GM23248 (cell line): ENCODE data around the gene ITIH5. TPM values are rescaled to one million over a fixed set of nuclear protein-coding genes. Genes with fewer than 3 reads are reported as not detected.

Experiments
- DNase-seq: peaks from one replicate; pipeline ENCODE4 v3.0.0-alpha.2; 2015
- H2AFZ ChIP-seq: fragments of 200-600 bp; sonication (generic); 2 replicates; pipeline ENCODE4 v1.6.1; 2016; ENCODE audit warnings: antibody characterized with exemption
- H3F3A ChIP-seq: fragments of 200-600 bp; sonication (generic); 2 replicates; pipeline ENCODE4 v1.6.1; 2016; ENCODE audit warnings: mild to moderate bottlenecking, antibody characterized with exemption, mixed run types; ENCODE audit not compliant: insufficient read depth
- H3K27ac ChIP-seq: fragments of 200-600 bp; sonication (generic); 2 replicates; pipeline ENCODE4 v1.5.1; 2016; ENCODE audit warnings: mild to moderate bottlenecking
- H3K27me3 ChIP-seq: fragments of 200-600 bp; sonication (generic); replicated peaks from 2 replicates; pipeline ENCODE4 v1.6.1; 2016; ENCODE audit warnings: mild to moderate bottlenecking; ENCODE audit not compliant: insufficient read depth
- H3K36me3 ChIP-seq: fragments of 200-600 bp; sonication (generic); 2 replicates; pipeline ENCODE4 v1.6.1; 2016; ENCODE audit warnings: low read depth, mild to moderate bottlenecking
- H3K4me1 ChIP-seq: fragments of 200-600 bp; sonication (generic); 2 replicates; pipeline ENCODE4 v1.6.1; 2016; ENCODE audit warnings: mild to moderate bottlenecking; ENCODE audit not compliant: insufficient read depth
- H3K4me2 ChIP-seq: fragments of 200-600 bp; sonication (generic); one replicate; pipeline ENCODE4 v1.6.1; 2016; ENCODE audit warnings: mild to moderate bottlenecking; ENCODE audit not compliant: unreplicated experiment
- H3K4me3 ChIP-seq: fragments of 200-600 bp; sonication (generic); 2 replicates; pipeline ENCODE4 v1.5.1; 2016; ENCODE audit warnings: mild to moderate bottlenecking
- H3K79me2 ChIP-seq: fragments of 200-600 bp; sonication (generic); 2 replicates; pipeline ENCODE4 v1.6.1; 2016; ENCODE audit warnings: mild to moderate bottlenecking; ENCODE audit not compliant: insufficient read depth
- H3K9ac ChIP-seq: fragments of 200-600 bp; sonication (generic); 2 replicates; pipeline ENCODE4 v1.6.1; 2016; ENCODE audit warnings: mild to moderate bottlenecking
- H3K9me2 ChIP-seq: fragments of 200-600 bp; sonication (generic); 2 replicates; pipeline ENCODE4 v1.6.1; 2016; ENCODE audit warnings: mixed run types, mild to moderate bottlenecking, moderate library complexity; ENCODE audit not compliant: insufficient read depth
- H3K9me3 ChIP-seq: fragments of 200-600 bp; sonication (generic); one replicate; pipeline ENCODE4 v1.6.1; 2017; ENCODE audit warnings: low read depth
- H4K20me1 ChIP-seq: fragments of 200-600 bp; sonication (generic); 2 replicates; pipeline ENCODE4 v1.6.0; 2016; ENCODE audit not compliant: insufficient read depth
- EZH2 ChIP-seq: fragments of 200-600 bp; sonication (generic); IDR thresholded peaks from 2 replicates; pipeline ENCODE4 v1.6.1; 2018; ENCODE audit warnings: antibody characterized with exemption, mild to moderate bottlenecking; ENCODE audit not compliant: insufficient read depth, poor library complexity, severe bottlenecking
- EZH2phosphoT487 ChIP-seq: fragments of 200-600 bp; sonication (generic); IDR thresholded peaks from 2 replicates; pipeline ENCODE4 v1.6.1; 2018; ENCODE audit warnings: antibody characterized with exemption, moderate library complexity, mild to moderate bottlenecking, low read depth; ENCODE audit not compliant: insufficient read depth
- WGBS, 2 experiments: methylation state at CpG; one replicate each; pipeline ENCODE4 v1.1.6; 2015 to 2017; ENCODE audit warnings: low lambda C conversion rate in 2 of 2, low coverage in 1 of 2; ENCODE audit errors: missing lambda C conversion rate in 2 of 2; 5-methylcytosine and 5-hydroxymethylcytosine counted together
- in situ Hi-C: fragments of 300-500 bp; cut with MboI; formaldehyde crosslinking; loops from 2 replicates; pipeline ENCODE4 v1.15.0; 2020
- polyA plus RNA-seq: library from polyadenylated mRNA; unstranded; fragments of >200 nt; fragmentation: Nextera tagmentation; extraction: Ambion mirVana; gene quantifications from 2 replicates; pipeline ENCODE4 v1.2.1, GENCODE V29; 2016
- total RNA-seq: library from RNA; depleted of rRNA; stranded (reverse); fragments of >200 nt; shearing (Covaris generic); gene quantifications from 2 replicates; pipeline ENCODE4 v1.2.3, GENCODE V29; 2014

Gene ITIH5
- total and polyA plus RNA-seq, 2 experiments from 2014 or later = not detected

DNA sequence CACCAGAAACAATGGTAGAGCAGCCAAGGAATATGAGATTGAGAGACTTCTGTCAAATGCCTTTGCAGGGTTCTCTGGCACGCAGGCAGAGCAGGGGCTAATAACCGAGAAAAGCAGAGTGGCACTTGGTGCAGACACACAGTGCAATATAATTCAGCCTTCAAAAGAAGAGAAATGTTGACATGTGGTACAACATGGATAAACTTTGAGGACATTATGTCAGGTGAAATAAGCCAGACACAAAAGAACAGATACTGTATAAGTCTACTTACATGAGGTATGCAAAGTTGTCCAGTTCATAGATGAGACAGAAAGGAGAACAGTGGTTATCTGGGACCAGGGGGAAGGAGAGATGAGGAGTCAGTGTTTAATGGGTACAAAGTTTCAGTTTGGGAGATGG, 41.8 kb downstream of the ITIH5 start:
- no peak overlapping the region for H3K9ac ChIP-seq
- WGBS, 2 experiments = 60 to 83% methylated on average over 2 of the region's 2 CpGs
- no peaks in the 10 kb centered on the region for H4K20me1 ChIP-seq
- no peaks in the 10 kb centered on the region for H3K36me3 ChIP-seq
- H3K27me3 ChIP-seq = no peaks in the 10 kb centered on the region; the same call in 1 of the 2 replicates
- DNase-seq = no peak
- 0 out of 2 replicates have a peak, but pooled peaks cover 3% of the 10 kb centered on the region for H3K4me1 ChIP-seq
- no peak overlapping the region for H3K4me2 ChIP-seq
- H3K9me2 ChIP-seq = no peaks in the 10 kb centered on the region
- H3K4me3 ChIP-seq = no peak overlapping the region
- in situ Hi-C loops = no loop called here
- H2AFZ ChIP-seq = no peak overlapping the region
- TF ChIP-seq EZH2 (no peak), EZH2phosphoT487 (no peak)
- no peaks in the 10 kb centered on the region for H3K79me2 ChIP-seq
- peaks cover 16% of the 10 kb centered on the region for H3F3A ChIP-seq
- no peak overlapping the region for H3K27ac ChIP-seq
- H3K9me3 ChIP-seq = no peaks in the 10 kb centered on the region

DNA sequence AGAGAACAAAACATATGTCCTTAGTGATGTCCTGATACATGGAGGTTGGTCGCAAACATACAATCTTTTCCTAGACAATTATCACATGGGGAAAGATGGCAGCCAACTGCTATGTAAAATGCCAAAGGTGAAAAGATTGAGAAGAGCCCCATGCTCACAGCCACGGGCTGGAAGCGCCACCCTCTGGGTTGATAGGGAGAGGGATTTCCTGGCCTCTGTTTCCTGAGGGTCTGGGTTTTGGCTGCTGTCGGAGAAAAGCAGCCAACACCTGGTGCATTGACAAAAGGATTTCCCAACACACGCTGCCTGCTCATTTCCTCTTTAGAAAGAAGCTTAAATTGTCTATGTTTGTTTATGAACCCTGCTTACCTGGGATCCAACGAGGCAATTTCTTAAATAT, 43.8 kb downstream of the ITIH5 start:
- no peak overlapping the region for H3K9ac ChIP-seq
- no peaks in the 10 kb centered on the region for H3K9me3 ChIP-seq
- DNase-seq = no peak
- no peaks in the 10 kb centered on the region for H3K79me2 ChIP-seq
- H3F3A ChIP-seq = no peaks in the 10 kb centered on the region
- H3K36me3 ChIP-seq = no peaks in the 10 kb centered on the region
- WGBS, 2 experiments = 47 to 55% methylated on average over 6 of the region's 6 CpGs
- H3K9me2 ChIP-seq = no peaks in the 10 kb centered on the region
- no peak overlapping the region for H3K27ac ChIP-seq
- H3K27me3 ChIP-seq = no peaks in the 10 kb centered on the region; the same call in 1 of the 2 replicates
- 0 out of 2 replicates have a peak, but pooled peaks cover 3% of the 10 kb centered on the region for H3K4me1 ChIP-seq
- no peak overlapping the region for H3K4me3 ChIP-seq
- H3K4me2 ChIP-seq = no peak overlapping the region
- in situ Hi-C loops = no loop called here
- H2AFZ ChIP-seq = no peak overlapping the region
- no peaks in the 10 kb centered on the region for H4K20me1 ChIP-seq
- TF ChIP-seq EZH2phosphoT487 (no peak), EZH2 (no peak)

DNA sequence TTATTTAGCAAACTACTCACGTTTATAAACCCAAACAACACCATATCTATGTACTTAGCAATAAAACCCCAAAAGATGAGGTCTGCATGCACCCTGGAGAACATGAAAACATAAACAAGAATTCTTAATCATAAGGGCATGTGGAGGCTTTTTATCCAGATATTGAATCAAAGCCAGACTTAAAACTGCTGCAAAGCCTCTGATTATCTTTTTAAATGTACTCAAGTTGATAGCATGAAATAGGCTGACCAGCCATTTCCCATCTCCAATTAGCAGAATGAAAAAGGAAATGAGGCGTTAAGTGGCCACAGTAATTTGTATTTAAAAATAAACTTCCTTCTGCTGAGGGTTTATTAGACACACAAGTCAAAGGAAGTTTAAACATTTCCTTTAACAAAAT, 48.3 kb downstream of the ITIH5 start:
- no peak overlapping the region for H3K4me3 ChIP-seq
- no peaks in the 10 kb centered on the region for H4K20me1 ChIP-seq
- no peaks in the 10 kb centered on the region for H3K79me2 ChIP-seq
- in situ Hi-C loops = no loop called here
- TF ChIP-seq EZH2phosphoT487 = no peak
- TF ChIP-seq EZH2 = no peak
- H3F3A ChIP-seq = no peaks in the 10 kb centered on the region
- no peak overlapping the region for H3K27ac ChIP-seq
- no peak for DNase-seq
- H3K4me1 ChIP-seq = no peaks in the 10 kb centered on the region
- H3K9me2 ChIP-seq = no peaks in the 10 kb centered on the region
- no peak overlapping the region for H3K9ac ChIP-seq
- no peaks in the 10 kb centered on the region for H3K9me3 ChIP-seq
- no peak overlapping the region for H3K4me2 ChIP-seq
- H3K27me3 ChIP-seq = no peaks in the 10 kb centered on the region; the same call in 1 of the 2 replicates
- no peaks in the 10 kb centered on the region for H3K36me3 ChIP-seq
- no peak overlapping the region for H2AFZ ChIP-seq
- 23% methylated on average over 2 of the region's 2 CpGs for WGBS, 2 experiments

DNA sequence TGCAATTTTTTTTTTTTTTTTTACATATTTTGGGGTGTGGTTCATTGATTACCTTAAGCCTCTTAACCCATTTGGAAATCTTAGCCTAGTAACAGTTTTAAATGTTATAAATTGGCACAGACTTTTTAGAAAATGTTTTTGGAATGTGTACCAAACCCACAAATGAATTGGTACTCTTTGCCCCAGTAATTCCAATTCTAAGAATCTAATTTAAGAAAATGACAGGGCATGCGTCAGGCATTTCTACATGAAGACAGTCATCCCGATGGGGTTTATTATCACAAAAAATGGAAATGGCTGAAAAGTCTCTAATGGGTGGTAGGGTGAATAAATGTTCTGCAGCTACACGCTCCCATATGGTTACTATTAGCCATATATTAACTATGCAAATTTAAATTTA, 54.9 kb downstream of the ITIH5 start:
- peak; percentile 63 for DNase-seq
- H3K9ac ChIP-seq = no peak overlapping the region
- no peaks in the 10 kb centered on the region for H3K9me2 ChIP-seq
- in situ Hi-C loops = no loop called here
- no peaks in the 10 kb centered on the region for H3K79me2 ChIP-seq
- no peak for TF ChIP-seq EZH2phosphoT487
- no peak for TF ChIP-seq EZH2
- peaks cover 19% of the 10 kb centered on the region for H3K4me1 ChIP-seq
- no peaks in the 10 kb centered on the region for H4K20me1 ChIP-seq
- H2AFZ ChIP-seq = no peak overlapping the region
- peak overlapping the region; percentile 56; the same call in 1 of the 2 replicates for H3K27ac ChIP-seq
- no peaks in the 10 kb centered on the region for H3K9me3 ChIP-seq
- H3K4me3 ChIP-seq = no peak overlapping the region
- H3F3A ChIP-seq = peaks cover 9% of the 10 kb centered on the region
- H3K4me2 ChIP-seq = no peak overlapping the region
- no peaks in the 10 kb centered on the region for H3K36me3 ChIP-seq
- 25 to 36% methylated on average over 3 of the region's 3 CpGs for WGBS, 2 experiments
- no peaks in the 10 kb centered on the region for H3K27me3 ChIP-seq
